A549 (cell line): ENCODE data around the gene SSR1.

Experiments used
- BHLHE40 ChIP-seq: IDR thresholded peaks from 2 replicates; pipeline ENCODE4 v1.6.1; 2012; ENCODE audit warnings: low read depth, low read length, inconsistent platforms
- POLR2A ChIP-seq: IDR thresholded peaks from 2 replicates; pipeline ENCODE4 v1.6.1; 2012; ENCODE audit warnings: mild to moderate bottlenecking, low read length
- TF ChIP-seq, protein P1 (sequence below): fragments of >200 bp; sonication (Bioruptor Twin); formaldehyde crosslinking; IDR thresholded peaks from 3 replicates; pipeline ENCODE4 v1.5.1; 2016
- TF ChIP-seq, protein P2 (sequence below): fragments of 200-600 bp; sonication (generic); IDR thresholded peaks from 2 replicates; pipeline ENCODE4 v1.6.1; 2016; ENCODE audit warnings: antibody characterized with exemption, mild to moderate bottlenecking, moderate library complexity
- TF ChIP-seq, protein P3 (sequence below): fragments of 450-650 bp; IDR thresholded peaks from 2 replicates; pipeline ENCODE4 v1.6.1; 2014; ENCODE audit warnings: antibody characterized with exemption

DNA sequence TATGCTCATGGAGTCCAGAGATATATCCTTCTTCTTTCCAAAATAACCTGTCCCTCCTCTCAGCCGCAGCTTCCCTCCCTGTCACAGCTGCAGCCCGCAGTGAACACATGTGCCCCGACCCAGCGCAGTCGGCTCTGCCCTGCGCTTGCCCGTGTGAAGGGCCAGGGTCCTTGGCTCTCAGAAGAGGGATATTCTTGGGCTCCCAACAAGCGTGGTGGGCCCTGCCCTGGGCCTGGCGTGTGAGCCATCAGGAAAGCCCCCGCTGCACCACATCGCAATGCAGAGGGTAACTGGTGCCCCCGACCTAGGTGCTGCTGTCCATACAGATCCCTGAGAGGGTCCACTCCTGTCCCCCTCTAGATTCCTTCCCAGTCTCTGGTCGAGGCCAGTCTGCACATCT lies 65.2 kb downstream of the SSR1 start:
- TF ChIP-seq, protein P1, sequence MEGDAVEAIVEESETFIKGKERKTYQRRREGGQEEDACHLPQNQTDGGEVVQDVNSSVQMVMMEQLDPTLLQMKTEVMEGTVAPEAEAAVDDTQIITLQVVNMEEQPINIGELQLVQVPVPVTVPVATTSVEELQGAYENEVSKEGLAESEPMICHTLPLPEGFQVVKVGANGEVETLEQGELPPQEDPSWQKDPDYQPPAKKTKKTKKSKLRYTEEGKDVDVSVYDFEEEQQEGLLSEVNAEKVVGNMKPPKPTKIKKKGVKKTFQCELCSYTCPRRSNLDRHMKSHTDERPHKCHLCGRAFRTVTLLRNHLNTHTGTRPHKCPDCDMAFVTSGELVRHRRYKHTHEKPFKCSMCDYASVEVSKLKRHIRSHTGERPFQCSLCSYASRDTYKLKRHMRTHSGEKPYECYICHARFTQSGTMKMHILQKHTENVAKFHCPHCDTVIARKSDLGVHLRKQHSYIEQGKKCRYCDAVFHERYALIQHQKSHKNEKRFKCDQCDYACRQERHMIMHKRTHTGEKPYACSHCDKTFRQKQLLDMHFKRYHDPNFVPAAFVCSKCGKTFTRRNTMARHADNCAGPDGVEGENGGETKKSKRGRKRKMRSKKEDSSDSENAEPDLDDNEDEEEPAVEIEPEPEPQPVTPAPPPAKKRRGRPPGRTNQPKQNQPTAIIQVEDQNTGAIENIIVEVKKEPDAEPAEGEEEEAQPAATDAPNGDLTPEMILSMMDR = no peak
- TF ChIP-seq POLR2A (no peak), BHLHE40 (no peak)
- TF ChIP-seq, protein P2, sequence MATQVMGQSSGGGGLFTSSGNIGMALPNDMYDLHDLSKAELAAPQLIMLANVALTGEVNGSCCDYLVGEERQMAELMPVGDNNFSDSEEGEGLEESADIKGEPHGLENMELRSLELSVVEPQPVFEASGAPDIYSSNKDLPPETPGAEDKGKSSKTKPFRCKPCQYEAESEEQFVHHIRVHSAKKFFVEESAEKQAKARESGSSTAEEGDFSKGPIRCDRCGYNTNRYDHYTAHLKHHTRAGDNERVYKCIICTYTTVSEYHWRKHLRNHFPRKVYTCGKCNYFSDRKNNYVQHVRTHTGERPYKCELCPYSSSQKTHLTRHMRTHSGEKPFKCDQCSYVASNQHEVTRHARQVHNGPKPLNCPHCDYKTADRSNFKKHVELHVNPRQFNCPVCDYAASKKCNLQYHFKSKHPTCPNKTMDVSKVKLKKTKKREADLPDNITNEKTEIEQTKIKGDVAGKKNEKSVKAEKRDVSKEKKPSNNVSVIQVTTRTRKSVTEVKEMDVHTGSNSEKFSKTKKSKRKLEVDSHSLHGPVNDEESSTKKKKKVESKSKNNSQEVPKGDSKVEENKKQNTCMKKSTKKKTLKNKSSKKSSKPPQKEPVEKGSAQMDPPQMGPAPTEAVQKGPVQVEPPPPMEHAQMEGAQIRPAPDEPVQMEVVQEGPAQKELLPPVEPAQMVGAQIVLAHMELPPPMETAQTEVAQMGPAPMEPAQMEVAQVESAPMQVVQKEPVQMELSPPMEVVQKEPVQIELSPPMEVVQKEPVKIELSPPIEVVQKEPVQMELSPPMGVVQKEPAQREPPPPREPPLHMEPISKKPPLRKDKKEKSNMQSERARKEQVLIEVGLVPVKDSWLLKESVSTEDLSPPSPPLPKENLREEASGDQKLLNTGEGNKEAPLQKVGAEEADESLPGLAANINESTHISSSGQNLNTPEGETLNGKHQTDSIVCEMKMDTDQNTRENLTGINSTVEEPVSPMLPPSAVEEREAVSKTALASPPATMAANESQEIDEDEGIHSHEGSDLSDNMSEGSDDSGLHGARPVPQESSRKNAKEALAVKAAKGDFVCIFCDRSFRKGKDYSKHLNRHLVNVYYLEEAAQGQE = no peak
- TF ChIP-seq, protein P3, sequence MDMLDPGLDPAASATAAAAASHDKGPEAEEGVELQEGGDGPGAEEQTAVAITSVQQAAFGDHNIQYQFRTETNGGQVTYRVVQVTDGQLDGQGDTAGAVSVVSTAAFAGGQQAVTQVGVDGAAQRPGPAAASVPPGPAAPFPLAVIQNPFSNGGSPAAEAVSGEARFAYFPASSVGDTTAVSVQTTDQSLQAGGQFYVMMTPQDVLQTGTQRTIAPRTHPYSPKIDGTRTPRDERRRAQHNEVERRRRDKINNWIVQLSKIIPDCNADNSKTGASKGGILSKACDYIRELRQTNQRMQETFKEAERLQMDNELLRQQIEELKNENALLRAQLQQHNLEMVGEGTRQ = no peak
